Measurements from ENCODE around the gene EXD1.

The EXD1 gene

GRCh38 chr15:41231422-41232226, 1.1 kb upstream of the EXD1 start:
- no peak for DNase-seq

GRCh38 chr15:41230345-41230649, 260 bp downstream of the EXD1 start:
- no peak for DNase-seq

- no peak for DNase-seq
Measured at GRCh38 chr15:41219381-41219780, 11.2 kb downstream of the EXD1 start.

GRCh38 chr15:41218851-41219250, 11.7 kb downstream of the EXD1 start:
- no peak for DNase-seq

- DNase-seq: no peak
Measured at GRCh38 chr15:41215708-41216107, 14.8 kb downstream of the EXD1 start.

- DNase-seq: no peak
Measured at GRCh38 chr15:41207687-41208448, 22.7 kb downstream of the EXD1 start.

GRCh38 chr15:41205315-41205714, 25.2 kb downstream of the EXD1 start:
- DNase-seq: no peak

GRCh38 chr15:41203395-41203794, 27.2 kb downstream of the EXD1 start:
- no peak for DNase-seq

- no peak for DNase-seq
Measured at GRCh38 chr15:41199470-41199869, 31.1 kb downstream of the EXD1 start.

- no peak for DNase-seq
Measured at GRCh38 chr15:41194444-41194843, 36.1 kb downstream of the EXD1 start.

GRCh38 chr15:41183581-41183980, 47.0 kb downstream of the EXD1 start:
- DNase-seq: no peak

GRCh38 chr15:41182266-41182665, 48.3 kb downstream of the EXD1 start:
- DNase-seq: no peak

GRCh38 chr15:41180206-41180789, 50.3 kb downstream of the EXD1 start:
- no peak for DNase-seq

- DNase-seq: no peak
Measured at GRCh38 chr15:41169781-41170180, 60.8 kb downstream of the EXD1 start.

- no peak for DNase-seq
Measured at GRCh38 chr15:41169086-41169485, 61.5 kb downstream of the EXD1 start.

- DNase-seq: no peak
Measured at GRCh38 chr15:41161736-41162135, 68.8 kb downstream of the EXD1 start.

GRCh38 chr15:41161336-41161735, 69.2 kb downstream of the EXD1 start:
- DNase-seq: no peak

- no peak for DNase-seq
Measured at GRCh38 chr15:41160639-41161315, 69.8 kb downstream of the EXD1 start.

- DNase-seq: no peak
Measured at GRCh38 chr15:41154412-41154811, 76.1 kb downstream of the EXD1 start.

GRCh38 chr15:41153733-41154132, 76.8 kb downstream of the EXD1 start:
- no peak for DNase-seq

- no peak for DNase-seq
Measured at GRCh38 chr15:41151451-41152005, 79.0 kb downstream of the EXD1 start.

GRCh38 chr15:41150279-41150678, 80.3 kb downstream of the EXD1 start:
- no peak for DNase-seq

GRCh38 chr15:41148065-41148464, 82.5 kb downstream of the EXD1 start:
- DNase-seq: no peak

All from activated CD8-positive, alpha-beta memory T cell treated with anti-CD3 and anti-CD28 coated beads, Interleukin-2, amount 50 U/mL, for 48 hours (primary cell).